ENCODE data around the gene WNT7B. TPM values are rescaled to one million over a fixed set of nuclear protein-coding genes. Genes with fewer than 3 reads are reported as not detected.

WNT7B gene
- total RNA-seq, 6 experiments from 2014 or later: 0.07 to 0.14 (median 0.09) TPM; not detected in 1

- Mint-ChIP-seq H3K4me3 (no peak overlapping the region), H3K9me3 (peaks cover 6% of the 10 kb centered on the region), H3K4me1 (ENCODE audit: low read depth) (peaks cover 16% of the 10 kb centered on the region), H3K27me3 (ENCODE audit: insufficient read depth) (peaks cover 20% of the 10 kb centered on the region), H3K36me3 (ENCODE audit: low read depth) (0 out of 2 replicates have a peak, but pooled peaks cover 4% of the 10 kb centered on the region), H3K27ac (no peak overlapping the region)
- TF ChIP-seq CTCF (IDR thresholded peaks at IDR 0.05): no peak
- DNase-seq: no peak
Measured at GRCh38 chr22:45991098-45991497, 14.1 kb upstream of the WNT7B start.

DNA sequence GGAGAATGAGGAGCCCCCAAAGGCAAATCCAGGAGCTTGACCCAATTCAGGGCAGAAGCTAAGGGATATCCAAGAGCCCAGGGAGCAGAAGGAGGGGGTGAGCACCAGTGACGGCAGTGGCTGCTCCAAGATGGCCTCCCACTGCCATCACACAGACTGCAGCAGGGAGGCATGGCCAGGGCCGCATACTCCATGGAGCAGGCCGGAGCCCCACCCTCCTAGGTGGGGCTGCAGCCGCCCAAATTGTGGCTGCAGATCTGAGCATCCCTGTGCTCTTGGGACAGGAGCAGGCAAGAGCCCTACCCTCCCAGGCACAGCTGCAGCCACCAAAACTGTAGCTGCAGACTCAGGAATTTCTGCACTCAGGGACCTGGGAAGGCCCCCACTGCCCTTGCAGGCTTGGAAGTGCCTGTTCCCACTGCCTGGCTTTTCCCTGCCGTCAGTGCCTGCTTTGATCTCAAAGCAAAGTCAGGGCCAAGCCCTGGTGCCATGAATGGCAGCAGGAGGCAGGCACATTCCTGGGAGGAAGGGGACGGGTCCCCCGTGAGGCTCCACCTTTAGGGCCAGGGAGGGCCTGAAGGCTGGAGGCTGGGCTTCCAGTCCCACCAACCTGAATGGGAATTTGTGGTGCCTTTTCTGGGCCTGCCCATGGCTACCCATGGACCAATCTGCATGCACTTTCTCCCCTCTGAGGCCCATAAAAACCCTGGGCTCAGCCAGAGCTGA lies 10.3 kb upstream of the WNT7B start:
- no peak overlapping the region for H3K4me3 Mint-ChIP-seq
- DNase-seq: no peak

DNA sequence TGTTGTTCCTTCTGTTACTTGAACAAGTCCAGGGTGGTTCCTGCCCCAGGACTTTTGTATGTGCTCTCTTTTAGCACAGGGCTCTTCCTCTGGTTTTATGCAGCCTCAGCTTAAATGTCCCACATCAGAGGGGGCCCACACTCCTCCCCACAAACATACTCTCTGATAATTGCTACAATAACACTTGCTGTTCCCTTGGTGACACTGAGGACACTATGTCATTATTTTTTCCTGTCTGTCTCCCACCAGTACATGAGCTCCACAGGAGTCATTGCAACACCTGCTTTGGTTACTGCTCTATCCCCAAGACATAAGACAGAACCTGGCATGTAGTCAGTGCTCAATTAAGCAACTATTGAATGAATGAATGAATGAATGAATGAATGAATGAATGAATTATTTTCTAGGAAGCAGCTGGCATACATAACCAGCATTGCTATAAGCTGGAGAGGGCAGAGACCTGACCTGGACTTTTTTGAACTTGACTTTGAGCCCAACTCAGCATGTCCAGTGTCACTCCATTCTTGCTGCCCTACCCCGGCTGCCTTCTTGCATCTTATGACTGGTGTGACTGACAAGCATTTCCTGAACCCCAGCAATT lies 7.5 kb upstream of the WNT7B start:
- Mint-ChIP-seq H3K27me3 (ENCODE audit: insufficient read depth) (peaks cover 11% of the 10 kb centered on the region), H3K4me3 (no peak overlapping the region), H3K36me3 (ENCODE audit: low read depth) (0 out of 2 replicates have a peak, but pooled peaks cover 9% of the 10 kb centered on the region), H3K4me1 (ENCODE audit: low read depth) (no peaks in the 10 kb centered on the region), H3K27ac (no peak overlapping the region), H3K9me3 (peaks cover 16% of the 10 kb centered on the region)
- no peak for DNase-seq
- no peak for TF ChIP-seq CTCF (IDR thresholded peaks at IDR 0.05)

More for the DNA sequence above, 10.3 kb upstream of the WNT7B start:
- peaks cover 16% of the 10 kb centered on the region for H3K9me3 Mint-ChIP-seq
- H3K27me3 Mint-ChIP-seq (ENCODE audit: insufficient read depth): peaks cover 22% of the 10 kb centered on the region
- H3K4me1 Mint-ChIP-seq (ENCODE audit: low read depth): no peaks in the 10 kb centered on the region
- H3K36me3 Mint-ChIP-seq (ENCODE audit: low read depth): 0 out of 2 replicates have a peak, but pooled peaks cover 9% of the 10 kb centered on the region
- TF ChIP-seq CTCF (IDR thresholded peaks at IDR 0.05): no peak
- H3K27ac Mint-ChIP-seq: no peak overlapping the region

- TF ChIP-seq CTCF (IDR thresholded peaks at IDR 0.05): no peak
- Mint-ChIP-seq H3K27ac (no peak overlapping the region), H3K4me1 (ENCODE audit: low read depth) (no peaks in the 10 kb centered on the region), H3K4me3 (no peak overlapping the region), H3K9me3 (peaks cover 16% of the 10 kb centered on the region), H3K36me3 (ENCODE audit: low read depth) (0 out of 2 replicates have a peak, but pooled peaks cover 9% of the 10 kb centered on the region), H3K27me3 (ENCODE audit: insufficient read depth) (peaks cover 9% of the 10 kb centered on the region)
- no peak for DNase-seq
Measured at GRCh38 chr22:45983797-45984196, 6.8 kb upstream of the WNT7B start.

GRCh38 chr22:45980761-45981160 lies 3.8 kb upstream of the WNT7B start:
- no peak for TF ChIP-seq CTCF (IDR thresholded peaks at IDR 0.05)
- H3K27ac Mint-ChIP-seq: no peak overlapping the region
- peaks cover 6% of the 10 kb centered on the region for H3K9me3 Mint-ChIP-seq
- H3K4me1 Mint-ChIP-seq (ENCODE audit: low read depth): peaks cover 7% of the 10 kb centered on the region
- peaks cover 3% of the 10 kb centered on the region for H3K27me3 Mint-ChIP-seq (ENCODE audit: insufficient read depth)
- H3K36me3 Mint-ChIP-seq (ENCODE audit: low read depth): 0 out of 2 replicates have a peak, but pooled peaks cover 2% of the 10 kb centered on the region
- no peak overlapping the region for H3K4me3 Mint-ChIP-seq
- DNase-seq: no peak
